SK-N-SH (cell line): Measurements from ENCODE around the gene MED15.

ENCODE experiments used
- ELF1 ChIP-seq: IDR thresholded peaks from 2 replicates; pipeline ENCODE4 v1.4.0; 2012
- EP300 ChIP-seq, 2 experiments: IDR thresholded peaks; 2 replicates each; pipeline versions ENCODE4 v1.4.0 to v1.6.1; 2012; ENCODE audit warnings: borderline replicate concordance in 1 of 2, low read depth in 1 of 2, low read length in 1 of 2
- FOSL2 ChIP-seq: IDR thresholded peaks from 2 replicates; pipeline ENCODE4 v1.4.0; 2012; ENCODE audit warnings: low read depth, mild to moderate bottlenecking, moderate library complexity, borderline replicate concordance
- FOXJ3 ChIP-seq: sonication (generic); formaldehyde crosslinking; IDR thresholded peaks from 2 replicates; pipeline ENCODE4 v1.5.1; 2020; ENCODE audit warnings: mild to moderate bottlenecking, missing genetic modification reagents
- GATA2 ChIP-seq: sonication (generic); formaldehyde crosslinking; IDR thresholded peaks from 2 replicates; pipeline ENCODE4 v1.5.0; 2020; ENCODE audit warnings: mild to moderate bottlenecking, missing genetic modification reagents
- IRF3 ChIP-seq: fragments of 150-350 bp; IDR thresholded peaks from 2 replicates; pipeline ENCODE4 v1.6.1; 2016; ENCODE audit warnings: mild to moderate bottlenecking, low read depth, low read length
- POLR2AphosphoS5 ChIP-seq: IDR thresholded peaks from 2 replicates; pipeline ENCODE4 v1.6.1; 2012; ENCODE audit warnings: low read depth, low read length
- RAD21 ChIP-seq: IDR thresholded peaks from 2 replicates; pipeline ENCODE4 v1.6.1; 2012; ENCODE audit warnings: mild to moderate bottlenecking, low read length
- RFX5 ChIP-seq: IDR thresholded peaks from 2 replicates; pipeline ENCODE4 v1.6.1; 2012; ENCODE audit warnings: mild to moderate bottlenecking, improper control_type of control experiment, low read length
- TCF12 ChIP-seq: IDR thresholded peaks from 2 replicates; pipeline ENCODE4 v1.4.0; 2012
- USF1 ChIP-seq: IDR thresholded peaks from 2 replicates; pipeline ENCODE4 v1.4.0; 2012; ENCODE audit warnings: low read depth, borderline replicate concordance
- TF ChIP-seq, protein P1 (sequence below): fragments of 200-600 bp; sonication (generic); IDR thresholded peaks from 2 replicates; pipeline ENCODE4 v1.6.1; 2017; ENCODE audit warnings: antibody characterized with exemption, mild to moderate bottlenecking, moderate library complexity
- TF ChIP-seq, protein P2 (sequence below): fragments of 150-350 bp; IDR thresholded peaks from 2 replicates; pipeline ENCODE4 v1.6.1; 2017; ENCODE audit warnings: antibody characterized with exemption, low read length, low read depth, borderline replicate concordance
- TF ChIP-seq, protein P3 (sequence below): IDR thresholded peaks from 2 replicates; pipeline ENCODE4 v1.6.1; 2012; ENCODE audit warnings: mild to moderate bottlenecking, low read depth, low read length, moderate library complexity

- TF ChIP-seq, protein P1, sequence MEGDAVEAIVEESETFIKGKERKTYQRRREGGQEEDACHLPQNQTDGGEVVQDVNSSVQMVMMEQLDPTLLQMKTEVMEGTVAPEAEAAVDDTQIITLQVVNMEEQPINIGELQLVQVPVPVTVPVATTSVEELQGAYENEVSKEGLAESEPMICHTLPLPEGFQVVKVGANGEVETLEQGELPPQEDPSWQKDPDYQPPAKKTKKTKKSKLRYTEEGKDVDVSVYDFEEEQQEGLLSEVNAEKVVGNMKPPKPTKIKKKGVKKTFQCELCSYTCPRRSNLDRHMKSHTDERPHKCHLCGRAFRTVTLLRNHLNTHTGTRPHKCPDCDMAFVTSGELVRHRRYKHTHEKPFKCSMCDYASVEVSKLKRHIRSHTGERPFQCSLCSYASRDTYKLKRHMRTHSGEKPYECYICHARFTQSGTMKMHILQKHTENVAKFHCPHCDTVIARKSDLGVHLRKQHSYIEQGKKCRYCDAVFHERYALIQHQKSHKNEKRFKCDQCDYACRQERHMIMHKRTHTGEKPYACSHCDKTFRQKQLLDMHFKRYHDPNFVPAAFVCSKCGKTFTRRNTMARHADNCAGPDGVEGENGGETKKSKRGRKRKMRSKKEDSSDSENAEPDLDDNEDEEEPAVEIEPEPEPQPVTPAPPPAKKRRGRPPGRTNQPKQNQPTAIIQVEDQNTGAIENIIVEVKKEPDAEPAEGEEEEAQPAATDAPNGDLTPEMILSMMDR, result no peak
- TF ChIP-seq GATA2 (no peak), IRF3 (no peak), EP300 (IDR thresholded peaks at IDR 0.05; ENCODE audit: borderline replicate concordance in 1 of 2, low read depth in 1 of 2, low read length in 1 of 2) (no peak), TCF12 (no peak), USF1 (no peak), FOXJ3 (CRISPR knock-in tag) (no peak), RAD21 (no peak), POLR2AphosphoS5 (no peak), ELF1 (no peak), FOSL2 (no peak), RFX5 (no peak)
- TF ChIP-seq, protein P2, sequence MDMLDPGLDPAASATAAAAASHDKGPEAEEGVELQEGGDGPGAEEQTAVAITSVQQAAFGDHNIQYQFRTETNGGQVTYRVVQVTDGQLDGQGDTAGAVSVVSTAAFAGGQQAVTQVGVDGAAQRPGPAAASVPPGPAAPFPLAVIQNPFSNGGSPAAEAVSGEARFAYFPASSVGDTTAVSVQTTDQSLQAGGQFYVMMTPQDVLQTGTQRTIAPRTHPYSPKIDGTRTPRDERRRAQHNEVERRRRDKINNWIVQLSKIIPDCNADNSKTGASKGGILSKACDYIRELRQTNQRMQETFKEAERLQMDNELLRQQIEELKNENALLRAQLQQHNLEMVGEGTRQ, result no peak
- TF ChIP-seq, protein P3, sequence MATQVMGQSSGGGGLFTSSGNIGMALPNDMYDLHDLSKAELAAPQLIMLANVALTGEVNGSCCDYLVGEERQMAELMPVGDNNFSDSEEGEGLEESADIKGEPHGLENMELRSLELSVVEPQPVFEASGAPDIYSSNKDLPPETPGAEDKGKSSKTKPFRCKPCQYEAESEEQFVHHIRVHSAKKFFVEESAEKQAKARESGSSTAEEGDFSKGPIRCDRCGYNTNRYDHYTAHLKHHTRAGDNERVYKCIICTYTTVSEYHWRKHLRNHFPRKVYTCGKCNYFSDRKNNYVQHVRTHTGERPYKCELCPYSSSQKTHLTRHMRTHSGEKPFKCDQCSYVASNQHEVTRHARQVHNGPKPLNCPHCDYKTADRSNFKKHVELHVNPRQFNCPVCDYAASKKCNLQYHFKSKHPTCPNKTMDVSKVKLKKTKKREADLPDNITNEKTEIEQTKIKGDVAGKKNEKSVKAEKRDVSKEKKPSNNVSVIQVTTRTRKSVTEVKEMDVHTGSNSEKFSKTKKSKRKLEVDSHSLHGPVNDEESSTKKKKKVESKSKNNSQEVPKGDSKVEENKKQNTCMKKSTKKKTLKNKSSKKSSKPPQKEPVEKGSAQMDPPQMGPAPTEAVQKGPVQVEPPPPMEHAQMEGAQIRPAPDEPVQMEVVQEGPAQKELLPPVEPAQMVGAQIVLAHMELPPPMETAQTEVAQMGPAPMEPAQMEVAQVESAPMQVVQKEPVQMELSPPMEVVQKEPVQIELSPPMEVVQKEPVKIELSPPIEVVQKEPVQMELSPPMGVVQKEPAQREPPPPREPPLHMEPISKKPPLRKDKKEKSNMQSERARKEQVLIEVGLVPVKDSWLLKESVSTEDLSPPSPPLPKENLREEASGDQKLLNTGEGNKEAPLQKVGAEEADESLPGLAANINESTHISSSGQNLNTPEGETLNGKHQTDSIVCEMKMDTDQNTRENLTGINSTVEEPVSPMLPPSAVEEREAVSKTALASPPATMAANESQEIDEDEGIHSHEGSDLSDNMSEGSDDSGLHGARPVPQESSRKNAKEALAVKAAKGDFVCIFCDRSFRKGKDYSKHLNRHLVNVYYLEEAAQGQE, result no peak
These were observed 111.9 kb downstream of the MED15 start for GRCh38 chr22:20619045-20619892.
